A673 (cell line): ENCODE measurements around the gene TBXA2R. TPM values are rescaled to one million over a fixed set of nuclear protein-coding genes. Genes with fewer than 3 reads are reported as not detected.

ENCODE experiments used
- BruUV-seq: library from RNA; stranded (reverse); fragments of 400-500 nt; replicated peaks from 2 replicates; lab custom pipeline; 2021; lab: Mats Ljungman, UMichigan
- CTCF ChIA-PET: fragments of 300-600 bp; sonication (Branson Sonifier 250); formaldehyde crosslinking; loops from one replicate; lab custom pipeline; 2022; ENCODE audit warnings: antibody characterized with exemption; lab: Charles Lee
- POLR2A ChIA-PET: fragments of 300-600 bp; sonication (Branson Sonifier 250); formaldehyde crosslinking; loops from one replicate; lab custom pipeline; 2022; ENCODE audit warnings: antibody characterized with exemption; ENCODE audit not compliant: low non-redundant PET; lab: Charles Lee
- DNase-seq: peaks from one replicate; pipeline ENCODE4 v3.0.0-alpha.2; 2015; ENCODE audit warnings: low spot score
- H3K27ac ChIP-seq: fragments of 200-600 bp; sonication (generic); 2 replicates; pipeline ENCODE4 v1.5.1; 2016; ENCODE audit warnings: mixed run types, low read depth, mild to moderate bottlenecking, mixed read lengths, antibody characterized with exemption, low read length; ENCODE audit not compliant: poor library complexity, severe bottlenecking
- H3K27me3 ChIP-seq: fragments of 200-600 bp; sonication (generic); replicated peaks from 2 replicates; pipeline ENCODE4 v1.6.1; 2017; ENCODE audit warnings: mixed run types, low read depth, mild to moderate bottlenecking, mixed read lengths, antibody characterized with exemption, low read length; ENCODE audit not compliant: insufficient read depth, poor library complexity
- H3K36me3 ChIP-seq: fragments of 200-600 bp; sonication (generic); 2 replicates; pipeline ENCODE4 v1.6.1; 2016; ENCODE audit warnings: mixed run types, mild to moderate bottlenecking, mixed read lengths, antibody characterized with exemption, low read length; ENCODE audit not compliant: insufficient read depth, poor library complexity, severe bottlenecking
- H3K4me1 ChIP-seq: fragments of 200-600 bp; sonication (generic); 2 replicates; pipeline ENCODE4 v1.6.1; 2017; ENCODE audit warnings: mixed run types, mild to moderate bottlenecking, mixed read lengths, antibody characterized with exemption, low read length; ENCODE audit not compliant: insufficient read depth, poor library complexity, severe bottlenecking
- H3K4me3 ChIP-seq: fragments of 200-600 bp; sonication (generic); 2 replicates; pipeline ENCODE4 v1.5.1; 2016; ENCODE audit warnings: low read depth, mixed run types, mild to moderate bottlenecking, mixed read lengths, low read length; ENCODE audit not compliant: poor library complexity, severe bottlenecking
- H3K9me3 ChIP-seq: fragments of 200-600 bp; sonication (generic); 2 replicates; pipeline ENCODE4 v1.6.1; 2016; ENCODE audit warnings: mixed run types, low read depth, mild to moderate bottlenecking, mixed read lengths, antibody characterized with exemption, low read length; ENCODE audit not compliant: poor library complexity, severe bottlenecking
- CTCF ChIP-seq: fragments of 300-800, 200-600 bp; sonication (generic); conservative IDR thresholded peaks from 2 replicates; pipeline ENCODE4 v1.5.1; 2017; ENCODE audit warnings: low read depth, mild to moderate bottlenecking, antibody characterized with exemption, low read length, moderate library complexity, mixed read lengths
- EZH2 ChIP-seq: fragments of 200-600 bp; sonication (generic); IDR thresholded peaks from 2 replicates; pipeline ENCODE4 v1.6.1; 2017; ENCODE audit warnings: borderline replicate concordance, low read depth, mild to moderate bottlenecking, mixed read lengths, antibody characterized with exemption, low read length; ENCODE audit not compliant: poor library complexity, severe bottlenecking
- intact Hi-C: fragments of 100-400 bp; cut with micrococcal nuclease; formaldehyde crosslinking; loops from one replicate; pipeline ENCODE4 v1.10.0; 2022; ENCODE audit not compliant: unreplicated experiment
- total RNA-seq: library from RNA; stranded (reverse); gene quantifications from 2 replicates; pipeline ENCODE4 v1.2.3, GENCODE V29; 2021

TBXA2R gene
- total RNA-seq, 1 experiment from 2014 or later = 0.56 TPM

GRCh38 chr19:3548606-3549005, 58.1 kb downstream of the TBXA2R start:
- ChIA-PET CTCF (interaction anchor here (0.5 kb wide), 1 partner anchor 164 kb away, joined by 10 read pairs; no protein-coding TSS in a partner anchor), POLR2A (no interaction called here)
- H3K36me3 ChIP-seq = peaks cover 14% of the 10 kb centered on the region
- DNase-seq = no peak
- TF ChIP-seq CTCF (no peak), EZH2 (no peak)
- no peak overlapping the region for H3K4me3 ChIP-seq
- peak overlapping the region; percentile 54 for H3K27ac ChIP-seq
- H3K27me3 ChIP-seq = no peaks in the 10 kb centered on the region
- no TSS peak for BruUV-seq
- intact Hi-C loops = loop anchor here (10.0 kb wide), 1 partner anchor 156 kb away; the partner anchor contains the start of genes PIP5K1C and TJP3
- H3K4me1 ChIP-seq = no peaks in the 10 kb centered on the region
- no peaks in the 10 kb centered on the region for H3K9me3 ChIP-seq

- H3K36me3 ChIP-seq = peaks cover 14% of the 10 kb centered on the region
- BruUV-seq = no TSS peak
- CTCF ChIA-PET = interaction anchor here (0.6 kb wide), 1 partner anchor 613 kb away, joined by 4 read pairs; no protein-coding TSS in a partner anchor
- TF ChIP-seq EZH2 (no peak), CTCF (no peak)
- no peaks in the 10 kb centered on the region for H3K4me1 ChIP-seq
- intact Hi-C loops = loop anchor here (10.0 kb wide), 1 partner anchor 157 kb away; the partner anchor contains the start of genes PIP5K1C and TJP3
- no peak overlapping the region for H3K27ac ChIP-seq
- POLR2A ChIA-PET = no interaction called here
- H3K27me3 ChIP-seq = no peaks in the 10 kb centered on the region
- no peak overlapping the region for H3K4me3 ChIP-seq
- no peaks in the 10 kb centered on the region for H3K9me3 ChIP-seq
- no peak for DNase-seq
Observed at GRCh38 chr19:3547767-3548282, 58.9 kb downstream of the TBXA2R start.

- Histone ChIP-seq H3K9me3 (no peaks in the 10 kb centered on the region), H3K27me3 (no peaks in the 10 kb centered on the region), H3K36me3 (peaks cover 14% of the 10 kb centered on the region), H3K4me1 (no peaks in the 10 kb centered on the region), H3K4me3 (no peak overlapping the region), H3K27ac (no peak overlapping the region)
- ChIA-PET POLR2A (no interaction called here), CTCF (interaction anchor here (0.6 kb wide), 2 partner anchors 343 to 612 kb away, joined by 4 to 5 read pairs; no protein-coding TSS in a partner anchor)
- DNase-seq = peak; percentile 44
- TF ChIP-seq EZH2 (no peak), CTCF (peak; percentile 67)
- no TSS peak for BruUV-seq
- intact Hi-C loops = loop anchor here (10.0 kb wide), 1 partner anchor 157 kb away; the partner anchor contains the start of genes PIP5K1C and TJP3
Observed at GRCh38 chr19:3547301-3547731, 59.4 kb downstream of the TBXA2R start.
